HL-60 (cell line): ENCODE measurements around the gene CAPN9.

Source experiments
- DNase-seq, 2 experiments: peaks; one replicate each; pipeline ENCODE4 v3.0.0-alpha.2; 2010 to 2020; ENCODE audit warnings: low read depth in 1 of 2, low spot score in 1 of 2
- H3K27ac ChIP-seq: fragments of 250-450 bp; sonication (Bioruptor Pico); replicated peaks from 2 replicates; pipeline ENCODE4 v1.5.1; 2020; ENCODE audit warnings: mild to moderate bottlenecking, moderate library complexity
- H3K27me3 ChIP-seq: fragments of 250-450 bp; sonication (Bioruptor Pico); 2 replicates; pipeline ENCODE4 v1.5.1; 2021; ENCODE audit warnings: mild to moderate bottlenecking, moderate library complexity; ENCODE audit not compliant: insufficient read depth, poor library complexity, severe bottlenecking
- H3K4me3 ChIP-seq: replicated peaks from 2 replicates; pipeline ENCODE4 v1.5.1; 2011; ENCODE audit warnings: mild to moderate bottlenecking, control low read depth, low read length; ENCODE audit not compliant: insufficient read depth
- CTCF ChIP-seq: IDR thresholded peaks from one replicate; pipeline ENCODE4 v1.5.1; 2011; ENCODE audit warnings: low read length, control low read depth, inconsistent platforms; ENCODE audit not compliant: insufficient read depth
- GABPA ChIP-seq: IDR thresholded peaks from 2 replicates; pipeline ENCODE4 v1.6.1; 2012; ENCODE audit warnings: low read depth
- POLR2AphosphoS5 ChIP-seq: IDR thresholded peaks from 2 replicates; pipeline ENCODE4 v1.6.1; 2012; ENCODE audit warnings: low read depth
- SPI1 ChIP-seq: IDR thresholded peaks from 2 replicates; pipeline ENCODE4 v1.6.1; 2012; ENCODE audit warnings: low read depth, mild to moderate bottlenecking, borderline replicate concordance
- TF ChIP-seq, protein P1 (sequence below): IDR thresholded peaks from 2 replicates; pipeline ENCODE4 v1.6.1; 2012; ENCODE audit warnings: low read depth; ENCODE audit not compliant: insufficient replicate concordance

The CAPN9 gene

DNA sequence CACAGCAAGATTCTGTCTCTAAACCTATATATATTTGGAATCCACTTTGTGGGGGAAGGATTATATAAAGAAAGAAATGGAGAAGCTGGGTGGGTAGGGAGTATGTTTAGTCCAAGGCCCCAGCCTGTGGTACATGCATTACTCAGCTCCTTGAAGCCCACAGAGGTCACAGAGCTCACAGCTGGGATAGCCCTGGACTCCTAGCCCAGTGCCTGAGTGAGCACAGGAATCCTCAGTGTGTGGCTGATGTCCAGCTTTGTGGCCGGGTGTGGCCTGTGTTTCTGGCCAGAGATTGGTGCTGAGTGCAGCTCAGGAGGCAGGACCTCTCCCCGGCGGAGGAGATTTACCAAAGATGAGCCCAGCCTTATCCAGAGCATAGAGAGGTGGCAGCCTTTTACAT is 7.6 kb downstream of the CAPN9 start:
- TF ChIP-seq POLR2AphosphoS5 (no peak), SPI1 (no peak), CTCF (no peak), GABPA (no peak)
- TF ChIP-seq, protein P1, sequence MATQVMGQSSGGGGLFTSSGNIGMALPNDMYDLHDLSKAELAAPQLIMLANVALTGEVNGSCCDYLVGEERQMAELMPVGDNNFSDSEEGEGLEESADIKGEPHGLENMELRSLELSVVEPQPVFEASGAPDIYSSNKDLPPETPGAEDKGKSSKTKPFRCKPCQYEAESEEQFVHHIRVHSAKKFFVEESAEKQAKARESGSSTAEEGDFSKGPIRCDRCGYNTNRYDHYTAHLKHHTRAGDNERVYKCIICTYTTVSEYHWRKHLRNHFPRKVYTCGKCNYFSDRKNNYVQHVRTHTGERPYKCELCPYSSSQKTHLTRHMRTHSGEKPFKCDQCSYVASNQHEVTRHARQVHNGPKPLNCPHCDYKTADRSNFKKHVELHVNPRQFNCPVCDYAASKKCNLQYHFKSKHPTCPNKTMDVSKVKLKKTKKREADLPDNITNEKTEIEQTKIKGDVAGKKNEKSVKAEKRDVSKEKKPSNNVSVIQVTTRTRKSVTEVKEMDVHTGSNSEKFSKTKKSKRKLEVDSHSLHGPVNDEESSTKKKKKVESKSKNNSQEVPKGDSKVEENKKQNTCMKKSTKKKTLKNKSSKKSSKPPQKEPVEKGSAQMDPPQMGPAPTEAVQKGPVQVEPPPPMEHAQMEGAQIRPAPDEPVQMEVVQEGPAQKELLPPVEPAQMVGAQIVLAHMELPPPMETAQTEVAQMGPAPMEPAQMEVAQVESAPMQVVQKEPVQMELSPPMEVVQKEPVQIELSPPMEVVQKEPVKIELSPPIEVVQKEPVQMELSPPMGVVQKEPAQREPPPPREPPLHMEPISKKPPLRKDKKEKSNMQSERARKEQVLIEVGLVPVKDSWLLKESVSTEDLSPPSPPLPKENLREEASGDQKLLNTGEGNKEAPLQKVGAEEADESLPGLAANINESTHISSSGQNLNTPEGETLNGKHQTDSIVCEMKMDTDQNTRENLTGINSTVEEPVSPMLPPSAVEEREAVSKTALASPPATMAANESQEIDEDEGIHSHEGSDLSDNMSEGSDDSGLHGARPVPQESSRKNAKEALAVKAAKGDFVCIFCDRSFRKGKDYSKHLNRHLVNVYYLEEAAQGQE, result no peak
- Histone ChIP-seq H3K27me3 (peaks cover 5% of the 10 kb centered on the region), H3K4me3 (no peak overlapping the region), H3K27ac (no peak overlapping the region)
- DNase-seq, result no peak

DNA sequence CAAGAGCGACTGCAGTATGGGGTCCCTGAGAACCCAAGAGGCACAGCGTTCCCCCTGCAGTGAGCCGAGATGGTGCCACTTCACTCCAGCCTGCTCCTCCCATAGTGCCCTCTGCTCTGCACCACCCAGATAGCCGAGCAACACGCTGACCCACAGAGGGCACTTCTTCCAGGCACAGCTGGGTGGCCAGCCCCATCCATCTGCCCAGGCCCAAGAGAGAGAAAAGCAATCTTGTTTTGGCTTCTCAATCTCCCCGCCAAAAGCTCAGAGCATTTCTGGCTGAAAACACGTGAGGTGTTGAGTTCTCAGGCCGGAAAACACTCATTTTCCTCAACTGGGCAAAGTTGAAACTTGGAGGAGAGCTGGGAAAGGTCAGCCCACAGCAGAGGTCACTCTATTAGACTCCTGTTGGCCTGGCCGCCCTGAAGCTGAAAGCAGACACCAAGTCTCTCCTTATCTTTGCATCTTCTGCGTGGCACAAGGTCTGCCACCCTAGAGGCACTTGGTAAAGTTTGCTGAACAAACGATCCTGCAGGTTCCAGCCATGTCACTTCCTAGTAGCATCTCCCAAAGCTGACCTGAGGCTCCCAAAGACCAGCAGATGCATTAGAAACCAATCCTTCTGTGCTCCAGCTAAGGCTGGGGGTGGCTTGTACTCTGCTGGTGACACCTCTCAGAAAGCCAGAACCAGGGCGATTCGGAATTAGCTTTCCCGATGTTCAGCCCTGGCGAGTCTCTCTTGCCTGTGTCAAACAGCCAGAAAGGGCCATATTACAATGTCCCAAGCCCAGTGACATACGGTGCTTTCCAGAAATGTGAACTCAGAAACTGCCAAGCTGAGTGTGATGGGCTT is 10.9 kb downstream of the CAPN9 start:
- DNase-seq, result no peak
- Histone ChIP-seq H3K27ac (no peak overlapping the region), H3K27me3 (peaks cover 4% of the 10 kb centered on the region), H3K4me3 (no peak overlapping the region)
- TF ChIP-seq, protein P1, result no peak
- TF ChIP-seq SPI1, result no peak
- TF ChIP-seq CTCF, result no peak
- no peak for TF ChIP-seq GABPA
- no peak for TF ChIP-seq POLR2AphosphoS5

DNA sequence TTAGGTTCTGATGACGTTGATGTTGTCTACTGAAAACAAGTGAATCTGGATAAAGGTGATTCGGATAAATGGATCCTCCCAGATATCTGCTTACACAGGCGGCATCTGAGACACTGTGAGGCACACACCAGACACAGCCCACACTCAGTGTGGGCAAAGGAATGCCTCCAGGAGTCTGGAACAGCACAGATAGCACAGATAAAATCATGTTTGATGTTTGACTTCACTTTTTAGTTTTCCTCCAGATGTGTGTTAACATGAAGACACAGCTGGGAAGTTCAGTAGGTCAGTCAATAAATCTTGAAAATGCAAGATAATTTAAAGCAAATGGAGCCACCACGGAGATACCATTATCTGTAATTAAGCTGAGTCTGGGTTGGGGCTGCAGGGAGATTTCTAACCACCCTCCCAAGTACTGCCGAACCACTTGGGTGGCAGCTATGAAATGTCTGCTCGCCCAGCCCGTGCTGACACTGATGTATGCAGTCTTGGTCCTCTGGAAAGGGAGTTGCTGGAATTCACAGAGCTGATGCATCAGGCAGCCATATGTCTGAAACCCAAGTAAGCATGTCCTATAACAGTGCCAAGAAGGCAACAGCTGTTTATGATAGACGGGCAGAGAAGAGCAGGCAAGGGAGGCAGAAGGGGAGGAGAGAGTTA is 11.7 kb downstream of the CAPN9 start:
- DNase-seq, result no peak
- TF ChIP-seq POLR2AphosphoS5 (no peak), SPI1 (no peak)
- Histone ChIP-seq H3K27me3 (peaks cover 2% of the 10 kb centered on the region), H3K27ac (no peak overlapping the region), H3K4me3 (no peak overlapping the region)

DNA sequence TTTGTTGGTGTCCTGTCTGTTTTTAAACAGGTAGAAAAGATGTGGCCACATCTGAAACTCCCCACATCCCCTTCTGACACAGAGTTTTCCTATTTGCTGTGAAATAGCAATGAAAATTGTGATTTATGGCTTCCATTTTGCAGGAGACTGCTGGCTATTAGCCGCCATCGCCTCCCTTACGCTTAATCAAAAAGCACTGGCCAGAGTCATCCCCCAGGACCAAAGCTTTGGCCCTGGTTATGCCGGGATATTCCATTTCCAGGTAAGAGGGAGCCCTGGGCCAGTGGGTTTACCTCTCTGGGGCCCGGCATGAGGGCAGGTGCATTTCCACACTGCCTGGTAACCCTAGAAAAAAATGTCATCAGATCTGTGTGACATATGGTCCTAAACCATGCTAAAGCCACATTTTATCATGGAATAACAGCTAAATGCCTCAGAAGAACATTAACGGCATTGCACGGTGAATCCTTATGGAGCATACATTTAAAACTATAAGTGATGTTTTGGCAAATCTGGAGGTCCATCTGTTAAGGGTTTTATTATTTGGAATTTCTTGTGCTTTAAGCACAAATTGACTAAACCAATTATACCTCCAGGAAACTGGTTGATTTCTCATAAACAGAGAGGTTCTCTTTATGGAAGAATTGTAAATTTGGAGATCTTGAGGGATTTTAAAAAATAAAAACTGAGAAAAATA is 12.3 kb downstream of the CAPN9 start:
- H3K4me3 ChIP-seq, result no peak overlapping the region
- H3K27ac ChIP-seq, result no peak overlapping the region
- TF ChIP-seq SPI1 (no peak), CTCF (no peak), GABPA (no peak), POLR2AphosphoS5 (no peak)
- TF ChIP-seq, protein P1, result no peak
- peaks cover 2% of the 10 kb centered on the region for H3K27me3 ChIP-seq
- no peak for DNase-seq
